ENCODE data around the gene LRP11.

GRCh38 chr6:149876241-149876933, 12.2 kb upstream of the LRP11 start:
- TF ChIP-seq YY1 (tag by site-specific recombination; IDR thresholded peaks at IDR 0.05) (no peak), CTCF (tag by site-specific recombination; IDR thresholded peaks at IDR 0.05) (no peak), PBX3 (CRISPR knock-in tag; IDR thresholded peaks at IDR 0.05) (no peak), ZFP41 (tag by site-specific recombination; IDR thresholded peaks at IDR 0.05; ENCODE audit: borderline replicate concordance) (no peak), ZBTB26 (tag by site-specific recombination; optimal IDR thresholded peaks at IDR 0.05) (no peak), ZNF544 (tag by site-specific recombination; IDR thresholded peaks at IDR 0.05) (no peak), ZNF362 (tag by site-specific recombination; IDR thresholded peaks at IDR 0.05) (no peak), ZNF148 (tag by site-specific recombination; IDR thresholded peaks at IDR 0.05; ENCODE audit: borderline replicate concordance) (no peak), ZNF24 (tag by site-specific recombination; IDR thresholded peaks at IDR 0.05) (no peak), EGR2 (tag by site-specific recombination; IDR thresholded peaks at IDR 0.05; ENCODE audit: low read depth) (no peak)

Measured in HEK293 (cell line).